ENCODE results near the gene OR51B4.
"Not testable (repeated sequence)": the region's sequence is repeated elsewhere in the genome, so short reads cannot be mapped to it uniquely, and the experiment has no call there.

The OR51B4 gene

DNA sequence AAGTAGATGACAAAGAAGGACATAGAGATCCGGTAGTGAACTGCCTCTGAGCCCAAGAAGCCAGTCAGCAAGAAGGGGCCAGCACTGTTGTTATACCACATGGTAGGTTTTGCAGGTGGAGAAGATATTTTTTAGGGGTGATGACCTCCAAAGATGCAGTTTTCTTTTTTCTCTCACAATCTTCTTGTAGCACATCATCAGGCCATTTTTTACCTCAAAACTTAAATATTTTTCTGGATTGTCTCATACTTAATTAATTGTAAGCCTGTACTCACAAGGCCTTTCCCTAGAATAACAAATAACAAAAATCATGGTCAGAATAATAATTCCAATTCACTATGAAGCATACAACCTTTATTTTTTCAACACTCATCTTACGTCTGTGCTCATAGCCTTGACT lies at the start of gene OR51B4:
OR51B4 (minus strand) TSS at position 101 of the 400 bp plus-strand sequence; CDS start at position 101, 0 bp downstream.
- DNase-seq (ENCODE audit: low spot score) = no peak

DNA sequence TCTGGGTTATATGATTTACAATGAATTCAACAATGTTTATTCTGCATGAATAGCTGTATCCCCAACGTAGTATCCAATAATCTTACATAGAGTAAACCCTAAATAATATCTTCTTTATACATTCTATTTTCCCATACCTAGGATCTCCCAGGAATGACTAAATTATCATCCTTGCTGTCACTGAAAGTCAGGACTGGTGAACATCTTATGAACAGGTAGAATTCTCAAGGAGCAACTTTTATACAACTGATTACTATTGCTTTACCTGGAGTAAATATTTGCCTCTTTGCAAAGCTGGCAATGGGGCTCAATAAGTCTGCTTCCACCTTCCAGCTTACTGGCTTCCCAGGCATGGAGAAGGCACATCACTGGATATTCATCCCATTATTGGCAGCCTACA lies 49.5 kb upstream of the OR51B4 start, which contains the start of gene OR51B6:
OR51B6 (plus strand) TSS at position 301 of the 400 bp plus-strand sequence; CDS start at position 301, 0 bp downstream.
- no peak for DNase-seq (ENCODE audit: low spot score)

DNA sequence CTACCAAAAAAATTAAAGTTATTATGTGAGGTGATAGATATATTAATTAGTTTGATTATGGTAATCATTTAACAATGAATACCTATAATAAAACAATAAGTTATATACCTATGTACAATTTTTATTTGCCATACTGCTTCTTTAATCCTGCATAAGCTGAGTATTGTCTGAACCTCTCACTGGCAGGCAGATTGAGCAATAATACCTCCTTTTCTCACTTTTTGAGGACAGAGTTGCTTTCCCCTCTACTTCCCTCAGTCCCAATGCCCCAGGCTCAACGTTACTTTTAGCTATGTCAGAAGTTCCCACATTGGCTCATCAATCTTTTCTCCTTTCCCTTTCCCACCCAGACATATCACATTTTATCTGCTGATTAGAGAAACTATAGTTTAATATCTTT lies 47.8 kb upstream of the OR51B4 start:
- no peak for DNase-seq (ENCODE audit: low spot score)

GRCh38 chr11:5348551-5349194 lies 46.9 kb upstream of the OR51B4 start:
- DNase-seq (ENCODE audit: low spot score) = no peak

DNA sequence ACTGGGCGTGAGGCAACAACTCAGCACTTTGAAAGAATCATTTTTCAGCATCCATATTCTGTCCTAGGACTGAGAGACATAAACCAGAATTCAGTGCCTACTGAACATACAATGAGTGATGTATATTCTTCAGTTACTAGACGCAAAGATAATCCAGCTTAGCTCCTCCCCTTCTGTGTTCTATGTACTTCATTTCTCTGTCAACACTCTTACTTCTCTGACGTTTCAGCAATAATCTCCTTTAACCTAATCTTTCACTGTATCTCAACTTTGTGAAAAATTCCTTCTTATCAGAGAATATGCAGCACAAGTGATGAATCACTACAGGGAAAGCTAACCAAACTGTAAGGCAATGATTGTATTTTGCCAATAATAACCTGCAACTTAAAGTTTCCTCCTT lies 44.1 kb upstream of the OR51B4 start:
- no peak for DNase-seq (ENCODE audit: low spot score)

GRCh38 chr11:5343474-5344335 lies 42.0 kb upstream of the OR51B4 start, which contains the start of gene OR51B5:
OR51B5 (minus strand) TSS chr11:5343524; CDS start chr11:5343524, 0 bp downstream.
- DNase-seq (ENCODE audit: low spot score) = no peak

GRCh38 chr11:5339771-5340322 lies 38.1 kb upstream of the OR51B4 start:
- DNase-seq (ENCODE audit: low spot score) = no peak

- not testable (repeated sequence) for DNase-seq (ENCODE audit: low spot score)
Observed at GRCh38 chr11:5337253-5337652, 35.5 kb upstream of the OR51B4 start.

DNA sequence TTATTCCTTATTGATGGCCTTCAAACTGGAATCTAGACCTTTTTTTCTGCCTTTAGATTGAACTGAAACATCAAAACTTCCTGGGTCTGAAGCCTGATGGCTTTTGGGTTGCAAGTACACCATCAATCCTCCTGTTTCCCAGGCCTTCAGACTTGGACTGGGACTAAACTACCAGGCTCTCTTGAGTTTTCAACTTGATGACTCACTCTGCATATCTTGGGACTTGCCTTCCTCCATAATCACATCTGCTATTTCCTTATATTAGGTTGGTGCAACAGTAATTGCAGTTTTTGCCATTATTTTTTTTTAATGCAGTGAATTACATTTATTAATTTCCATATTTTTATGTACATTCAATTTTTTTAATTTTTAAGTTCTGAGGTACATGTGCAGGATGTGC lies 34.6 kb upstream of the OR51B4 start:
- no peak for DNase-seq (ENCODE audit: low spot score)

DNA sequence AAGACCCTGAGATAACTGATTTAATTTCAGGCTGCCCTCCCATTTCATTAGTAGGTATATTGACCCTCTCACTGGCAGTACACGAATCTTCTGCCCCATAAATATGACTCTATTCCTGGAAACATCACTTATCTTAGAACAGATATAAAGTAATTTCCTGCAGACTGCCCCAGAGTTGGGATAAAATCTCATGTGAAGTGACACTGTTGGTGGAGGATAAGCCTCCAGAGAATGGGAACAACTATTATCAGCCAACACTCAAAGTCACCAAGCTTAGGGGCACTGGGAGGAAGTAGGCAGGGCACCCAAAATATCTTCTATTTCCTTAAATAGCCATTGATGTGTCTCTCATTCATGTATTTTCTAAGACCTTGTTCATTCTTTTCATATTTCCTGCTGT lies 33.4 kb upstream of the OR51B4 start:
- no peak for DNase-seq (ENCODE audit: low spot score)

GRCh38 chr11:5324197-5324596 lies 22.5 kb upstream of the OR51B4 start, which contains the start of gene OR51B2:
OR51B2 (minus strand) TSS chr11:5324297; CDS start chr11:5324297, 0 bp downstream.
- no peak for DNase-seq (ENCODE audit: low spot score)

DNA sequence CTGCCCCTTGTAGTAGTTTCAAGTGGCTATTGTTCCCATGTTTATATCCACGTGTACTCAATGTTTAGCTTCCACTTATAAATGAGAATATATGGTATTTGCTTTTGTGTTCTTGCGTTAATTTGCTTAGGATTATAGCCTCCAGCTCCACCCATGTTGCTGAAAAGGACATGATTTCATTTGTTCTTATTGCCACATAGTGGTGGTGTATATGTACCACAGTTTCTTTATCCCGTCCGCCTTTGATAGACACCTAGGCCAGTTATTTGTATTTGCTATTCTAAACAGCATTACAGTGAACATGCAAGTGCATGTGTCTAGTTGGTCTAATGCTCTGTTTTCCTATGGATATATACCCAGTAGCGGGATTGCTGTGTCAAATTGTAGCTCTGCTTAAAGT lies 15.5 kb upstream of the OR51B4 start:
- no peak for DNase-seq (ENCODE audit: low spot score)

DNA sequence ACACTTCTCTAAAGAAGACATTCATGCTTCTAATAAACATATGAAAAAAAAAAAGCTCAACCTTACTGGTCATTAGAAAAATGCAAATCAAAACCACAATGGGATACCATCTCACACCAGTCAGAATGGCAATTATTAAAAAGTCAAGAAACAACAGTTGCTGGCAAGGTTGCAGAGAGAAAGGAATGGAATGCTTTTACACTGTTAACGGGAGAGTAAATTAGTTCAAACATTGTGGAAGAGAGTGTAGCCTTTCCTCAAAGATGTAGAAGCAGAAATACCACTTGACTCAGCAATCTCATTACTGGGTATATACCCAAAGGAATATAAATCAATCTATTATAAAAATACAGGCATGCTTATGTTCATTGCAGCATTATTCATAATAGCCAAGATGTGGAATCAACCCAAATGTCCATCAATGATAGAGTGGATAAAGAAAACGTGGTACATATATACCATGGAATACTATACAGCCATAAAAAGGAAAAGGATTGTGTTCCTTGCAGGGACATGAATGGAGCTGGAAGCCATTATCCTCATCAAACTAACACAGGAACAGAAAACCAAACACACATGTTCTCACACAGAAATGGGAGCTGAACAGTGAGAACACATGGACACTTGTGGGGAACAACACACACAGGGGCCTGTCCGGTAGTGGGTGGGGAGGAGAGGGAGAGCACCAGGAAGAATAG lies 11.7 kb upstream of the OR51B4 start:
- not testable (repeated sequence) for DNase-seq (ENCODE audit: low spot score)

DNA sequence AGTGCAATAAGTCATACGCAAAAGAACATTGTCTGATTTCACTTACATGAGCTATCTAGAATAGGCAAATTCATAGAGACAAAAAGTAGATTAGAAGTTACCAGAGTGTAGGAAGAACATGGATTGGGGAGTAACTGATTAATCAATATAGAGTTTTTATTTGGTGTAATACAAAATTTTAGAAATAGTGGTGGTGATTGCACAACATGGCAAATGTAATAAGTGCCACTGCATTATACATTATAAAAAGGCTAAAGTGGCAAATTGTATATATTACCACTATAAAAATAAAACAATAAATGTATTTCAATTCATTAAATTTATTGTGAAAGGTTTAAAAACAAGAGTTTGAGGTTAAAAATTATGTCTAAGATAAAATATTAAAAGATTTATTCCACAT lies 8.7 kb upstream of the OR51B4 start:
- DNase-seq (ENCODE audit: low spot score) = no peak

- no peak for DNase-seq (ENCODE audit: low spot score)
Observed at GRCh38 chr11:5307256-5308019, 5.7 kb upstream of the OR51B4 start.

- no peak for DNase-seq (ENCODE audit: low spot score)
Observed at GRCh38 chr11:5304046-5304445, 2.3 kb upstream of the OR51B4 start.

- no peak for DNase-seq (ENCODE audit: low spot score)
Observed at GRCh38 chr11:5303626-5304025, 1.9 kb upstream of the OR51B4 start.

- no peak for DNase-seq (ENCODE audit: low spot score)
Observed at GRCh38 chr11:5300251-5300650, 1.5 kb downstream of the OR51B4 start.

DNA sequence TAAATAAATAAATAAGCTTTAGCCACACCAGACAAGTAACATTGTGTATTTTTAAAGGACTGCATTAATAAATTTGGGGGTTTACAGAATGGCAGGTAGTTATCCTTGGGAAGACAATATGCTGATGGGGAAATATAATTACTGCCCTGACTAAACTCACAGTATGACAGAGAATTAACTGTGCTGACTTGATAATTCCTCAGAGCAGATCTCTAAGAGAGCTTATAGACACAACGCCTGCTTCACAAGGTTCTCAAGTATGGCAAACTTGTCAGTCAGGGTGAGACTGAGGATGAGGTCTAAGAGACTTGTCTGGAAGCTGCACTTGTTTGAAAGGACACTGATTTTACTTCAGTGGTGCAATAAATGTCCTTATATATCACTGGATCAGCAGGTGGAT lies 3.3 kb downstream of the OR51B4 start:
- DNase-seq (ENCODE audit: low spot score) = no peak

DNA sequence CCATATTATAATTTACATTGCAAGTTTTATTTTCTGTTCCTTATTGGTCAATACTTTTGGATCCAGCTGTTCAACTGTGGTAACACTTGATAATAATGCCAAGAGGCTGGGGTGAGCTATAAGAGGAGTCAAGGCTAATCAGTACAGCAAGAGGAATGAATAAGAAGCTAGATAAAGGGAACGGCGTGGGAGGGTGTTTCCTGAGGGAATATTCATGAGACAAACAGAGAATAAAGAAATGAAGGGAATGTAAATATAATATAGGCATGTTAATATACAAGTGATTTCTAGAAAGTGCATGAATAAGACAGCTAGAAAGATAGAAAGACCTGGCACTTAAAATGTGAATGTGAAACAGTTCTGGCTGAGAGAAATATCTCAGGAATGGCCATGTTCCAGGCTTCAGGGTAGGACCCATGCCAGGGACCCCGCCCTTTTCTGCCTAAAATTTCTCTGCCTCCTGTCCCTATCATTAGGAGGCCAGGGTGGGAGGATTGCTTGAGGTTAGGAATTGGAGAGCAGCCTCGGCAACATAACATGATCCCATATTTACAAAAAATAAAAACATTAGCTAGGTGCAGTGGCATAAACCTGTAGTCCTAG lies 3.9 kb downstream of the OR51B4 start:
- DNase-seq (ENCODE audit: low spot score) = no peak
